Peyer's patch (tissue), 4 donors: ENCODE measurements around the gene TEDC1.

Experiments
- CTCF ChIP-seq, 6 experiments: fragments of 450-650 bp in 4 of 6; fragments of 200-600 bp in 2 of 6; sonication (generic) in 1 of 6; IDR thresholded peaks; one replicate each; pipeline ENCODE4 v1.5.1; 2017 to 2019; ENCODE audit warnings: antibody characterized with exemption in 6 of 6, mild to moderate bottlenecking in 3 of 6, moderate library complexity in 1 of 6
- POLR2A ChIP-seq, 2 donors: fragments of 450-650 bp; IDR thresholded peaks; one replicate each; pipeline ENCODE4 v1.5.1; 2017; ENCODE audit warnings: antibody characterized with exemption in 2 of 2, mild to moderate bottlenecking in 2 of 2, moderate library complexity in 2 of 2

- TF ChIP-seq POLR2A (IDR thresholded peaks at IDR 0.05) (no peak), CTCF (IDR thresholded peaks at IDR 0.05) (no peak)
Observed at GRCh38 chr14:105468621-105469241, 22.3 kb upstream of the TEDC1 start.
